Tibial artery (tissue), 4 donors: ENCODE results near the gene FHL3.
A peak's percentile ranks its signal among the peaks of the same experiment; 100 is the strongest.

ENCODE experiments used
- DNase-seq, 2 donors: peaks; one replicate each; pipeline ENCODE4 v3.0.0-alpha.2; 2019
- H3K27ac ChIP-seq, 2 donors: fragments of 200-600 bp; sonication (generic) in 1 of 2; 1 replicate in 1 of 2; 2 replicates in 1 of 2; pipeline ENCODE4 v1.5.1; 2018 to 2019; ENCODE audit warnings: mild to moderate bottlenecking in 1 of 2
- H3K27me3 ChIP-seq, 2 donors: fragments of 200-600 bp; sonication (generic) in 1 of 2; one replicate each; pipeline versions ENCODE4 v1.5.1 to v1.6.0; 2016 to 2019
- H3K36me3 ChIP-seq, 3 donors: fragments of 200-600 bp; sonication (generic) in 2 of 3; one replicate each; pipeline ENCODE4 v1.5.1; 2016 to 2019; ENCODE audit warnings: mild to moderate bottlenecking in 2 of 3
- H3K4me1 ChIP-seq, 4 donors: fragments of 200-600 bp; sonication (generic) in 2 of 4; 1 replicate in 3 of 4; 2 replicates in 1 of 4; pipeline ENCODE4 v1.5.1; 2016 to 2019
- H3K4me3 ChIP-seq, 2 donors: fragments of 200-600 bp; sonication (generic) in 1 of 2; 1 replicate in 1 of 2; 2 replicates in 1 of 2; pipeline ENCODE4 v1.5.1; 2018 to 2019; ENCODE audit warnings: mild to moderate bottlenecking in 2 of 2
- H3K9me3 ChIP-seq, 3 donors: fragments of 200-600 bp; sonication (generic) in 1 of 3; one replicate each; pipeline ENCODE4 v1.5.1; 2016 to 2019
- CTCF ChIP-seq, 2 experiments: fragments of 200-600 bp in 1 of 2; fragments of 450-650 bp in 1 of 2; IDR thresholded peaks; one replicate each; pipeline ENCODE4 v1.5.1; 2017 to 2019; ENCODE audit warnings: antibody characterized with exemption in 2 of 2, mild to moderate bottlenecking in 1 of 2, moderate library complexity in 1 of 2
- intact Hi-C: fragments of 100-400 bp; cut with DNase I; formaldehyde crosslinking; loops from one replicate; pipeline ENCODE4 v1.15.0; 2023; ENCODE audit warnings: low total_unique reads

Gene FHL3

GRCh38 chr1:38000233-38000528 lies 5.1 kb downstream of the FHL3 start:
- H3K4me3 ChIP-seq = peak overlapping the region; percentile 0 to 21
- DNase-seq = no peak
- peaks cover 0 to 23% (median 19%) of the 10 kb centered on the region in 3 donors for H3K36me3 ChIP-seq
- H3K27me3 ChIP-seq = no peaks in the 10 kb centered on the region
- H3K4me1 ChIP-seq = peaks cover 15 to 92% (median 71%) of the 10 kb centered on the region in 4 donors
- H3K27ac ChIP-seq = peak overlapping the region; percentile 93 to 98
- intact Hi-C loops = no loop called here
- TF ChIP-seq CTCF (IDR thresholded peaks at IDR 0.05) = no peak
- no peaks in the 10 kb centered on the region for H3K9me3 ChIP-seq

GRCh38 chr1:37999430-38000232 lies 5.7 kb downstream of the FHL3 start:
- peaks cover 15 to 97% (median 74%) of the 10 kb centered on the region in 4 donors for H3K4me1 ChIP-seq
- peak; percentile 43 to 71 for DNase-seq
- H3K27ac ChIP-seq = peak overlapping the region; percentile 93 to 98
- TF ChIP-seq CTCF (IDR thresholded peaks at IDR 0.05) = no peak
- intact Hi-C loops = no loop called here
- H3K27me3 ChIP-seq = no peaks in the 10 kb centered on the region
- H3K4me3 ChIP-seq = peak overlapping the region in 1 of 2 donors; percentile 21
- peaks cover 0 to 23% (median 19%) of the 10 kb centered on the region in 3 donors for H3K36me3 ChIP-seq
- no peaks in the 10 kb centered on the region for H3K9me3 ChIP-seq

GRCh38 chr1:37998913-37999429 lies 6.3 kb downstream of the FHL3 start:
- intact Hi-C loops = no loop called here
- peak in 1 of 2 donors; percentile 56 for DNase-seq
- Histone ChIP-seq H3K27me3 (no peaks in the 10 kb centered on the region), H3K27ac (peak overlapping the region; percentile 93 to 98), H3K4me3 (no peak overlapping the region), H3K36me3 (peaks cover 0 to 23% (median 19%) of the 10 kb centered on the region in 3 donors), H3K9me3 (no peaks in the 10 kb centered on the region), H3K4me1 (peaks cover 15 to 91% (median 72%) of the 10 kb centered on the region in 4 donors)
- no peak for TF ChIP-seq CTCF (IDR thresholded peaks at IDR 0.05)

- intact Hi-C loops = no loop called here
- H3K27ac ChIP-seq = peak overlapping the region; percentile 93 to 98
Measured at GRCh38 chr1:37998089-37998808, 7.1 kb downstream of the FHL3 start.

More at GRCh38 chr1:37998089-37998808, 7.1 kb downstream of the FHL3 start:
- no peak for TF ChIP-seq CTCF (IDR thresholded peaks at IDR 0.05)
- Histone ChIP-seq H3K9me3 (no peaks in the 10 kb centered on the region), H3K36me3 (peaks cover 0 to 23% (median 19%) of the 10 kb centered on the region in 3 donors), H3K27me3 (no peaks in the 10 kb centered on the region), H3K4me3 (no peak overlapping the region), H3K4me1 (peaks cover 15 to 84% (median 66%) of the 10 kb centered on the region in 4 donors)
- DNase-seq = no peak
